Activated naive CD8-positive, alpha-beta T cell (primary cell): Measurements from ENCODE around the gene RIPPLY1.

Source experiments
- H3K27ac Mint-ChIP-seq: one replicate; pipeline ENCODE4 v1.8.0; 2021; ENCODE audit warnings: mixed read lengths
- H3K27me3 Mint-ChIP-seq: one replicate; pipeline ENCODE4 v1.8.0; 2021; ENCODE audit warnings: mixed read lengths
- H3K36me3 Mint-ChIP-seq: one replicate; pipeline ENCODE4 v1.8.0; 2021; ENCODE audit warnings: mixed read lengths
- H3K4me1 Mint-ChIP-seq: one replicate; pipeline ENCODE4 v1.8.0; 2021; ENCODE audit warnings: low read depth, mixed read lengths
- H3K4me3 Mint-ChIP-seq: one replicate; pipeline ENCODE4 v1.8.0; 2021; ENCODE audit warnings: mild to moderate bottlenecking, mixed read lengths
- H3K9me3 Mint-ChIP-seq: one replicate; pipeline ENCODE4 v1.8.0; 2021; ENCODE audit warnings: low read depth, mixed read lengths

RIPPLY1 gene

GRCh38 chrX:106903291-106903824, at the start of gene RIPPLY1:
TSS of gene RIPPLY1 (minus strand) at chrX:106903341. CDS start at chrX:106903287, 54 bp downstream.
- Mint-ChIP-seq H3K36me3 (no peaks in the 10 kb centered on the region), H3K9me3 (no peaks in the 10 kb centered on the region), H3K4me1 (no peaks in the 10 kb centered on the region), H3K27ac (no peak within 1 kb of the TSS), H3K27me3 (no peaks in the 10 kb centered on the region), H3K4me3 (no peak within 1 kb of the TSS)

- Mint-ChIP-seq H3K27me3 (no peaks in the 10 kb centered on the region), H3K9me3 (no peaks in the 10 kb centered on the region), H3K36me3 (peaks cover 4% of the 10 kb centered on the region), H3K4me3 (no peak overlapping the region), H3K27ac (no peak overlapping the region), H3K4me1 (no peaks in the 10 kb centered on the region)
Observed at GRCh38 chrX:106952538-106952937, 49.4 kb upstream of the RIPPLY1 start.

GRCh38 chrX:106952089-106952488, 48.9 kb upstream of the RIPPLY1 start:
- Mint-ChIP-seq H3K27me3 (no peaks in the 10 kb centered on the region), H3K36me3 (peaks cover 5% of the 10 kb centered on the region), H3K27ac (no peak overlapping the region), H3K9me3 (no peaks in the 10 kb centered on the region), H3K4me1 (no peaks in the 10 kb centered on the region), H3K4me3 (no peak overlapping the region)

GRCh38 chrX:106951230-106951629, 48.1 kb upstream of the RIPPLY1 start:
- no peak overlapping the region for H3K4me3 Mint-ChIP-seq
- H3K27ac Mint-ChIP-seq: no peak overlapping the region
- H3K4me1 Mint-ChIP-seq: no peaks in the 10 kb centered on the region
- H3K36me3 Mint-ChIP-seq: peaks cover 4% of the 10 kb centered on the region
- H3K27me3 Mint-ChIP-seq: no peaks in the 10 kb centered on the region
- no peaks in the 10 kb centered on the region for H3K9me3 Mint-ChIP-seq

- H3K9me3 Mint-ChIP-seq: no peaks in the 10 kb centered on the region
- peaks cover 4% of the 10 kb centered on the region for H3K36me3 Mint-ChIP-seq
- no peaks in the 10 kb centered on the region for H3K4me1 Mint-ChIP-seq
- no peak overlapping the region for H3K4me3 Mint-ChIP-seq
- H3K27me3 Mint-ChIP-seq: no peaks in the 10 kb centered on the region
- no peak overlapping the region for H3K27ac Mint-ChIP-seq
Observed at GRCh38 chrX:106950381-106950780, 47.2 kb upstream of the RIPPLY1 start.

GRCh38 chrX:106949366-106949765, 46.2 kb upstream of the RIPPLY1 start:
- H3K36me3 Mint-ChIP-seq: peaks cover 6% of the 10 kb centered on the region

GRCh38 chrX:106948641-106949040, 45.5 kb upstream of the RIPPLY1 start:
- no peak overlapping the region for H3K4me3 Mint-ChIP-seq
- peaks cover 6% of the 10 kb centered on the region for H3K36me3 Mint-ChIP-seq
- H3K27ac Mint-ChIP-seq: no peak overlapping the region
- H3K27me3 Mint-ChIP-seq: no peaks in the 10 kb centered on the region
- H3K4me1 Mint-ChIP-seq: no peaks in the 10 kb centered on the region
- H3K9me3 Mint-ChIP-seq: no peaks in the 10 kb centered on the region

More at GRCh38 chrX:106949366-106949765, 46.2 kb upstream of the RIPPLY1 start:
- Mint-ChIP-seq H3K4me1 (no peaks in the 10 kb centered on the region), H3K4me3 (no peak overlapping the region), H3K27me3 (no peaks in the 10 kb centered on the region), H3K27ac (no peak overlapping the region), H3K9me3 (no peaks in the 10 kb centered on the region)

- H3K36me3 Mint-ChIP-seq: peaks cover 9% of the 10 kb centered on the region
- H3K27ac Mint-ChIP-seq: no peak overlapping the region
- no peaks in the 10 kb centered on the region for H3K27me3 Mint-ChIP-seq
- no peaks in the 10 kb centered on the region for H3K9me3 Mint-ChIP-seq
- no peaks in the 10 kb centered on the region for H3K4me1 Mint-ChIP-seq
- no peak overlapping the region for H3K4me3 Mint-ChIP-seq
Observed at GRCh38 chrX:106946464-106946863, 43.3 kb upstream of the RIPPLY1 start.

GRCh38 chrX:106940068-106940467, 36.9 kb upstream of the RIPPLY1 start:
- H3K4me3 Mint-ChIP-seq: no peak overlapping the region
- no peaks in the 10 kb centered on the region for H3K9me3 Mint-ChIP-seq
- no peak overlapping the region for H3K27ac Mint-ChIP-seq
- no peaks in the 10 kb centered on the region for H3K4me1 Mint-ChIP-seq
- peaks cover 5% of the 10 kb centered on the region for H3K36me3 Mint-ChIP-seq
- no peaks in the 10 kb centered on the region for H3K27me3 Mint-ChIP-seq

- H3K4me1 Mint-ChIP-seq: no peaks in the 10 kb centered on the region
- H3K4me3 Mint-ChIP-seq: no peak overlapping the region
- H3K27ac Mint-ChIP-seq: no peak overlapping the region
- no peaks in the 10 kb centered on the region for H3K9me3 Mint-ChIP-seq
- H3K36me3 Mint-ChIP-seq: peaks cover 3% of the 10 kb centered on the region
- H3K27me3 Mint-ChIP-seq: no peaks in the 10 kb centered on the region
Observed at GRCh38 chrX:106939566-106939965, 36.4 kb upstream of the RIPPLY1 start.

GRCh38 chrX:106936246-106936645, 33.1 kb upstream of the RIPPLY1 start:
- no peaks in the 10 kb centered on the region for H3K36me3 Mint-ChIP-seq
- H3K9me3 Mint-ChIP-seq: no peaks in the 10 kb centered on the region
- H3K4me1 Mint-ChIP-seq: peaks cover 9% of the 10 kb centered on the region
- H3K27me3 Mint-ChIP-seq: no peaks in the 10 kb centered on the region
- no peak overlapping the region for H3K27ac Mint-ChIP-seq
- no peak overlapping the region for H3K4me3 Mint-ChIP-seq

- Mint-ChIP-seq H3K9me3 (no peaks in the 10 kb centered on the region), H3K27me3 (no peaks in the 10 kb centered on the region), H3K4me3 (no peak overlapping the region), H3K36me3 (no peaks in the 10 kb centered on the region), H3K27ac (no peak overlapping the region), H3K4me1 (peaks cover 9% of the 10 kb centered on the region)
Observed at GRCh38 chrX:106935175-106935574, 32.0 kb upstream of the RIPPLY1 start.

- no peaks in the 10 kb centered on the region for H3K36me3 Mint-ChIP-seq
- no peaks in the 10 kb centered on the region for H3K9me3 Mint-ChIP-seq
- H3K27ac Mint-ChIP-seq: no peak overlapping the region
- H3K4me3 Mint-ChIP-seq: no peak overlapping the region
- H3K27me3 Mint-ChIP-seq: no peaks in the 10 kb centered on the region
- H3K4me1 Mint-ChIP-seq: peaks cover 9% of the 10 kb centered on the region
Observed at GRCh38 chrX:106933538-106933961, 30.4 kb upstream of the RIPPLY1 start.

GRCh38 chrX:106932960-106933537, 29.9 kb upstream of the RIPPLY1 start:
- Mint-ChIP-seq H3K4me1 (peaks cover 9% of the 10 kb centered on the region), H3K4me3 (no peak overlapping the region), H3K9me3 (no peaks in the 10 kb centered on the region), H3K27ac (no peak overlapping the region), H3K27me3 (no peaks in the 10 kb centered on the region), H3K36me3 (no peaks in the 10 kb centered on the region)

GRCh38 chrX:106932492-106932923, 29.4 kb upstream of the RIPPLY1 start:
- no peaks in the 10 kb centered on the region for H3K9me3 Mint-ChIP-seq
- no peak overlapping the region for H3K4me3 Mint-ChIP-seq
- H3K36me3 Mint-ChIP-seq: no peaks in the 10 kb centered on the region
- no peaks in the 10 kb centered on the region for H3K27me3 Mint-ChIP-seq
- H3K27ac Mint-ChIP-seq: no peak overlapping the region
- peaks cover 9% of the 10 kb centered on the region for H3K4me1 Mint-ChIP-seq
